HCT116 (cell line): ENCODE results near the gene FRY. TPM values are rescaled to one million over a fixed set of nuclear protein-coding genes. Genes with fewer than 3 reads are reported as not detected.

Source experiments
- ATAC-seq: fragments of 200-7000 bp; cut with Tn5 transposase; 2 replicates; pipeline ENCODE4 v1.9.1; 2020; ENCODE audit warnings: mild to moderate bottlenecking, moderate library complexity
- BruUV-seq: library from RNA; stranded (reverse); fragments of 400-500 nt; replicated peaks from 2 replicates; lab custom pipeline; 2021; lab: Mats Ljungman, UMichigan
- CTCF ChIA-PET: fragments of 300-600 bp; sonication (Branson Sonifier 250); formaldehyde crosslinking; loops from one replicate; lab custom pipeline; 2021; ENCODE audit warnings: antibody characterized with exemption; lab: Charles Lee
- POLR2A ChIA-PET: fragments of 300-600, 350-600 bp; sonication (Branson Sonifier 250); formaldehyde crosslinking; loops from one replicate; lab custom pipeline; 2021; ENCODE audit warnings: antibody characterized with exemption; lab: Charles Lee
- RAD21 ChIA-PET, 2 experiments: fragments of 300-600 bp; sonication (Branson Sonifier 250); formaldehyde crosslinking; loops; one replicate each; lab custom pipeline; 2023; ENCODE audit warnings: low total read pairs in 2 of 2; ENCODE audit not compliant: uncharacterized antibody in 2 of 2, unreplicated experiment in 2 of 2, low non-redundant PET in 1 of 2; lab: Charles Lee
- DNase-seq: peaks from one replicate; pipeline ENCODE4 v3.0.0-alpha.2; 2010; ENCODE audit warnings: low read depth, low spot score
- H2AFZ ChIP-seq: fragments of 200-600 bp; shearing (Covaris generic), sonication (generic); 2 replicates; pipeline ENCODE4 v1.6.1; 2017; ENCODE audit warnings: low read depth, mixed run types, mixed read lengths, antibody characterized with exemption, low read length; ENCODE audit not compliant: poor library complexity, severe bottlenecking
- H3K27ac ChIP-seq: 2 replicates; pipeline ENCODE4 v1.5.1; 2012; ENCODE audit warnings: low read depth, low read length
- H3K27me3 ChIP-seq: fragments of 200-600 bp; sonication (generic); 2 replicates; pipeline ENCODE4 v1.6.1; 2016; ENCODE audit warnings: mixed run types, low read length, mixed read lengths; ENCODE audit not compliant: insufficient read depth
- H3K36me3 ChIP-seq, 2 experiments: fragments of 200-500 bp in 1 of 2; fragments of 200-600 bp in 1 of 2; sonication (Bioruptor generic) in 1 of 2; sonication (generic) in 1 of 2; 2 replicates each; pipeline versions ENCODE4 v1.5.1 to v1.6.1; 2014 to 2016; ENCODE audit warnings: low read length in 2 of 2, inconsistent platforms in 1 of 2, mixed read lengths in 1 of 2, mixed run types in 1 of 2; ENCODE audit not compliant: insufficient read depth in 2 of 2, control insufficient read depth in 1 of 2
- H3K4me1 ChIP-seq, 2 experiments: fragments of 200-600 bp in 1 of 2; sonication (generic) in 1 of 2; 2 replicates each; pipeline versions ENCODE4 v1.5.1 to v1.6.1; 2012 to 2017; ENCODE audit warnings: low read length in 2 of 2, inconsistent platforms in 1 of 2, mild to moderate bottlenecking in 1 of 2, mixed read lengths in 1 of 2, mixed run types in 1 of 2, moderate library complexity in 1 of 2; ENCODE audit not compliant: insufficient read depth in 2 of 2, control insufficient read depth in 1 of 2
- H3K4me2 ChIP-seq: fragments of 200-600 bp; sonication (generic); 2 replicates; pipeline ENCODE4 v1.6.1; 2017; ENCODE audit warnings: mixed run types, low read length, mixed read lengths
- H3K4me3 ChIP-seq, 2 experiments: fragments of 200-600 bp in 1 of 2; sonication (generic) in 1 of 2; replicated peaks in 1 of 2; 2 replicates each; pipeline ENCODE4 v1.5.1; 2011 to 2016; ENCODE audit warnings: low read length in 2 of 2, control low read depth in 1 of 2, low read depth in 1 of 2, mild to moderate bottlenecking in 1 of 2, mixed read lengths in 1 of 2, mixed run types in 1 of 2
- H3K79me2 ChIP-seq: fragments of 200-600 bp; sonication (generic); 2 replicates; pipeline ENCODE4 v1.6.1; 2017; ENCODE audit warnings: mild to moderate bottlenecking, mixed run types, low read length, moderate library complexity, mixed read lengths; ENCODE audit not compliant: insufficient read depth
- H3K9ac ChIP-seq: fragments of 200-600 bp; sonication (generic); 2 replicates; pipeline ENCODE4 v1.6.1; 2016; ENCODE audit warnings: low read length, mixed read lengths
- H3K9me2 ChIP-seq: fragments of 200-600 bp; sonication (generic), shearing (Covaris generic); 2 replicates; pipeline ENCODE4 v1.6.1; 2017; ENCODE audit warnings: mixed run types, mild to moderate bottlenecking, moderate library complexity; ENCODE audit not compliant: insufficient read depth
- H3K9me3 ChIP-seq, 2 experiments: fragments of 200-500 bp in 1 of 2; fragments of 200-600 bp in 1 of 2; sonication (Bioruptor generic) in 1 of 2; sonication (generic) in 1 of 2; 2 replicates each; pipeline ENCODE4 v1.6.1; 2014 to 2017; ENCODE audit warnings: low read length in 2 of 2, mixed read lengths in 2 of 2, inconsistent platforms in 1 of 2, low read depth in 1 of 2, mild to moderate bottlenecking in 1 of 2, mixed run types in 1 of 2, moderate library complexity in 1 of 2; ENCODE audit not compliant: control insufficient read depth in 1 of 2, insufficient read depth in 1 of 2
- H4K20me1 ChIP-seq: fragments of 200-600 bp; sonication (generic), shearing (Covaris generic); 2 replicates; pipeline ENCODE4 v1.6.1; 2017; ENCODE audit warnings: mixed run types, mild to moderate bottlenecking, moderate library complexity; ENCODE audit not compliant: insufficient read depth
- ATF3 ChIP-seq: IDR thresholded peaks from 2 replicates; pipeline ENCODE4 v1.6.1; 2012
- CBX3 ChIP-seq: IDR thresholded peaks from 2 replicates; pipeline ENCODE4 v1.6.1; 2012; ENCODE audit warnings: low read depth
- CTCF ChIP-seq, 3 experiments: fragments of 200-600 bp in 1 of 3; sonication (generic) in 1 of 3; IDR thresholded peaks in 2 of 3; conservative IDR thresholded peaks in 1 of 3; 2 replicates each; pipeline ENCODE4 v1.5.1; 2012 to 2017; ENCODE audit warnings: low read depth in 2 of 3, low read length in 2 of 3, antibody characterized with exemption in 1 of 3, borderline replicate concordance in 1 of 3, control low read depth in 1 of 3, mild to moderate bottlenecking in 1 of 3, mixed read lengths in 1 of 3, mixed run types in 1 of 3, moderate library complexity in 1 of 3; ENCODE audit not compliant: insufficient read depth in 1 of 3
- EGR1 ChIP-seq: IDR thresholded peaks from 2 replicates; pipeline ENCODE4 v1.6.1; 2012; ENCODE audit warnings: low read depth
- ELF1 ChIP-seq: IDR thresholded peaks from 2 replicates; pipeline ENCODE4 v1.6.1; 2012; ENCODE audit warnings: low read depth, borderline replicate concordance
- EZH2 ChIP-seq: fragments of 200-600 bp; sonication (generic); IDR thresholded peaks from 2 replicates; pipeline ENCODE4 v1.6.1; 2017; ENCODE audit warnings: antibody characterized with exemption, mixed run types
- EZH2phosphoT487 ChIP-seq: fragments of 200-600 bp; IDR thresholded peaks from 2 replicates; pipeline ENCODE4 v1.6.1; 2018; ENCODE audit warnings: antibody characterized with exemption, borderline replicate concordance
- FOSL1 ChIP-seq: IDR thresholded peaks from 2 replicates; pipeline ENCODE4 v1.6.1; 2012; ENCODE audit warnings: low read depth
- POLR2A ChIP-seq: IDR thresholded peaks from 2 replicates; pipeline ENCODE4 v1.7.0; 2011; ENCODE audit warnings: borderline replicate concordance; ENCODE audit not compliant: insufficient read depth, insufficient read length; ENCODE audit errors: extremely low read depth
- SIN3A ChIP-seq: IDR thresholded peaks from 2 replicates; pipeline ENCODE4 v1.6.1; 2012; ENCODE audit warnings: low read depth
- SP1 ChIP-seq: IDR thresholded peaks from 2 replicates; pipeline ENCODE4 v1.6.1; 2012; ENCODE audit warnings: low read depth
- SRF ChIP-seq: IDR thresholded peaks from 2 replicates; pipeline ENCODE4 v1.6.1; 2012; ENCODE audit warnings: low read depth
- TCF7L2 ChIP-seq: IDR thresholded peaks from 2 replicates; pipeline ENCODE4 v1.7.0; 2011; ENCODE audit warnings: borderline replicate concordance, inconsistent platforms; ENCODE audit not compliant: insufficient read depth, insufficient read length; ENCODE audit errors: extremely low read depth
- ZBTB33 ChIP-seq: IDR thresholded peaks from 2 replicates; pipeline ENCODE4 v1.6.1; 2011; ENCODE audit warnings: mild to moderate bottlenecking, low read length, moderate library complexity; ENCODE audit not compliant: insufficient replicate concordance; ENCODE audit errors: extremely low read depth
- ZFX ChIP-seq: fragments of 450-650 bp; IDR thresholded peaks from 2 replicates; pipeline ENCODE4 v1.6.1; 2017
- intact Hi-C: fragments of 100-400 bp; cut with micrococcal nuclease; formaldehyde crosslinking; loops from 2 replicates; pipeline ENCODE4 v1.10.0; 2022
- total RNA-seq: library from RNA; stranded (reverse); gene quantifications from one replicate; pipeline ENCODE4 v1.2.1, GENCODE V29; 2021; ENCODE audit not compliant: unreplicated experiment

FRY gene
- total RNA-seq, 1 experiment from 2014 or later = 1.4 TPM

GRCh38 chr13:32107474-32107873 lies 75.9 kb downstream of the FRY start:
- H3K9me3 ChIP-seq = no peaks in the 10 kb centered on the region
- BruUV-seq = no TSS peak
- no peaks in the 10 kb centered on the region for H3K9me2 ChIP-seq
- no peak overlapping the region for H3K4me2 ChIP-seq
- H3K4me1 ChIP-seq = no peaks in the 10 kb centered on the region
- H4K20me1 ChIP-seq = no peaks in the 10 kb centered on the region
- H3K36me3 ChIP-seq = no peaks in the 10 kb centered on the region
- TF ChIP-seq EZH2phosphoT487 = no peak
- TF ChIP-seq TCF7L2 = no peak
- TF ChIP-seq ATF3 = no peak
- TF ChIP-seq POLR2A = no peak
- no peak for TF ChIP-seq ZBTB33
- TF ChIP-seq SIN3A = no peak
- TF ChIP-seq EZH2 = no peak
- no peak for TF ChIP-seq SP1
- TF ChIP-seq CTCF (IDR thresholded peaks at IDR 0.05 in 2 of 3, conservative IDR thresholded peaks at IDR 0.05 in 1 of 3; ENCODE audit: borderline replicate concordance in 1 of 3, insufficient read depth in 1 of 3, low read depth in 2 of 3, low read length in 2 of 3) = no peak
- no peak for TF ChIP-seq FOSL1
- TF ChIP-seq EGR1 = no peak
- TF ChIP-seq ZFX = no peak
- TF ChIP-seq ELF1 = no peak
- TF ChIP-seq SRF = no peak
- TF ChIP-seq CBX3 = no peak
- H3K4me3 ChIP-seq = no peak overlapping the region
- ChIA-PET RAD21 (no interaction called here), POLR2A (no interaction called here), CTCF (no interaction called here)
- intact Hi-C loops = no loop called here
- no peak overlapping the region for H3K27ac ChIP-seq
- H2AFZ ChIP-seq = no peak overlapping the region
- no peaks in the 10 kb centered on the region for H3K79me2 ChIP-seq
- H3K27me3 ChIP-seq = no peaks in the 10 kb centered on the region
- DNase-seq (no peak), ATAC-seq (no peak)
- H3K9ac ChIP-seq = no peak overlapping the region
